OCI-LY1 (cell line): Measurements from ENCODE around the gene CACNB1.

Source experiments
- H2AFZ ChIP-seq: fragments of 200-600 bp; sonication (generic), shearing (Covaris generic); 2 replicates; pipeline ENCODE4 v1.6.0; 2014; ENCODE audit warnings: antibody characterized with exemption, mild to moderate bottlenecking, low read length
- H3F3A ChIP-seq: fragments of 200-600 bp; sonication (generic), shearing (Covaris generic); 2 replicates; pipeline ENCODE4 v1.6.0; 2014; ENCODE audit warnings: mild to moderate bottlenecking, antibody characterized with exemption, low read length, moderate library complexity; ENCODE audit not compliant: insufficient read depth
- H3K27ac ChIP-seq: fragments of 200-600 bp; sonication (generic); 2 replicates; pipeline ENCODE4 v1.5.1; 2014; ENCODE audit warnings: low read length, mixed run types, mild to moderate bottlenecking, low read depth; ENCODE audit not compliant: poor library complexity, severe bottlenecking
- H3K27me3 ChIP-seq: fragments of 200-600 bp; sonication (generic); 2 replicates; pipeline ENCODE4 v1.6.0; 2014; ENCODE audit warnings: antibody characterized with exemption, mild to moderate bottlenecking, low read length, moderate library complexity; ENCODE audit not compliant: insufficient read depth
- H3K36me3 ChIP-seq: fragments of 200-600 bp; sonication (generic); 2 replicates; pipeline ENCODE4 v1.6.1; 2014; ENCODE audit warnings: mild to moderate bottlenecking, antibody characterized with exemption, low read length, moderate library complexity, mixed read lengths; ENCODE audit not compliant: insufficient read depth
- H3K4me1 ChIP-seq: fragments of 200-600 bp; sonication (generic); 2 replicates; pipeline ENCODE4 v1.5.1; 2014; ENCODE audit warnings: mild to moderate bottlenecking, low read length, moderate library complexity; ENCODE audit not compliant: insufficient read depth, severe bottlenecking
- H3K4me2 ChIP-seq: fragments of 200-600 bp; sonication (generic), shearing (Covaris generic); 2 replicates; pipeline ENCODE4 v1.6.1; 2014; ENCODE audit warnings: low read length
- H3K4me3 ChIP-seq: fragments of 200-600 bp; sonication (generic); 2 replicates; pipeline ENCODE4 v1.5.1; 2014; ENCODE audit warnings: low read length, low read depth, mild to moderate bottlenecking, mixed read lengths; ENCODE audit not compliant: poor library complexity, severe bottlenecking
- H3K79me2 ChIP-seq: fragments of 200-600 bp; shearing (Covaris generic); 2 replicates; pipeline ENCODE4 v1.6.1; 2016; ENCODE audit warnings: mixed run types, low read length, mixed read lengths; ENCODE audit not compliant: insufficient read depth
- H3K9ac ChIP-seq: fragments of 200-600 bp; sonication (generic), shearing (Covaris generic); 2 replicates; pipeline ENCODE4 v1.6.1; 2014; ENCODE audit warnings: mild to moderate bottlenecking, low read length, mixed read lengths
- H3K9me2 ChIP-seq: fragments of 200-600 bp; sonication (generic), shearing (Covaris generic); 2 replicates; pipeline ENCODE4 v1.6.1; 2014; ENCODE audit warnings: low read depth, mild to moderate bottlenecking, low read length, mixed read lengths
- H3K9me3 ChIP-seq: fragments of 200-600 bp; shearing (Covaris generic); 2 replicates; pipeline ENCODE4 v1.6.1; 2014; ENCODE audit warnings: low read length, mixed read lengths
- H4K20me1 ChIP-seq: fragments of 200-600 bp; sonication (generic), shearing (Covaris generic); 2 replicates; pipeline ENCODE4 v1.6.0; 2016; ENCODE audit warnings: mild to moderate bottlenecking, low read length; ENCODE audit not compliant: insufficient read depth
- CTCF ChIP-seq: fragments of 200-600 bp; sonication (generic), shearing (Covaris generic); IDR thresholded peaks from 2 replicates; pipeline ENCODE4 v1.5.1; 2017; ENCODE audit warnings: mild to moderate bottlenecking, antibody characterized with exemption, low read length, moderate library complexity, mixed read lengths
- EZH2 ChIP-seq: fragments of 200-600 bp; sonication (generic), shearing (Covaris generic); IDR thresholded peaks from 2 replicates; pipeline ENCODE4 v1.8.0; 2017; ENCODE audit warnings: borderline replicate concordance, mixed run types, mild to moderate bottlenecking, antibody characterized with exemption, low read length, moderate library complexity, mixed read lengths

CACNB1 gene

GRCh38 chr17:39134878-39135277, 62.6 kb downstream of the CACNB1 start:
- H3K79me2 ChIP-seq = no peaks in the 10 kb centered on the region

DNA sequence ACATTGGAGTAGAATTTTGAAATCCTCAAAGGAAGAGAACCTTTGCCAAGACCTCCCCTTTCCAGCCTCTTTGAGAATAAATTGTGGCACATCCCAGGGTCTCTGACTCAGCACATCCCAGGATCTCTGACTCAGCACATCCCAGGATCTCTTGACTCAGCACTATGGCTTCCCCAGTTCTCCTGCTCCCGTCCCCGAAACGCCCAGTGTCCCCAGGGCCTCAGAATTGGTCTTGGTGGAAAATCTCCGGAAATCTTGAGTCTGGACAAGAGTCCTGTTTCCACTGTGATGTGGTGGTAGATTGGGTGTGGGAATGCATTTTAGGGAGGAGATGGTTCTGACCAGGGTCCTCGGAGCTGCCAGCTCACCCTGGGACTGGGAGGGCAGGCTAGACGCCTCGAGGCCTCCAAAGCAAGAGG, 65.3 kb downstream of the CACNB1 start:
- no peak overlapping the region for H3K4me2 ChIP-seq
- H3K9ac ChIP-seq = no peak overlapping the region
- no peaks in the 10 kb centered on the region for H3K9me3 ChIP-seq
- no peaks in the 10 kb centered on the region for H3K79me2 ChIP-seq
- H3K27me3 ChIP-seq = peaks cover 7% of the 10 kb centered on the region; the same call in 1 of the 2 replicates
- H3K9me2 ChIP-seq = no peaks in the 10 kb centered on the region
- no peaks in the 10 kb centered on the region for H4K20me1 ChIP-seq
- H3F3A ChIP-seq = no peaks in the 10 kb centered on the region
- no peak for TF ChIP-seq CTCF
- TF ChIP-seq EZH2 = no peak
- H3K27ac ChIP-seq = no peak overlapping the region
- no peak overlapping the region for H2AFZ ChIP-seq
- no peaks in the 10 kb centered on the region for H3K4me1 ChIP-seq
- no peaks in the 10 kb centered on the region for H3K36me3 ChIP-seq
- H3K4me3 ChIP-seq = no peak overlapping the region

More at GRCh38 chr17:39134878-39135277, 62.6 kb downstream of the CACNB1 start:
- no peak overlapping the region for H3K9ac ChIP-seq
- H2AFZ ChIP-seq = no peak overlapping the region
- H4K20me1 ChIP-seq = no peaks in the 10 kb centered on the region
- no peak overlapping the region for H3K4me3 ChIP-seq
- no peaks in the 10 kb centered on the region for H3K4me1 ChIP-seq
- peaks cover 7% of the 10 kb centered on the region; the same call in 1 of the 2 replicates for H3K27me3 ChIP-seq
- TF ChIP-seq EZH2 = no peak
- no peak for TF ChIP-seq CTCF
- H3K4me2 ChIP-seq = no peak overlapping the region
- no peak overlapping the region for H3K27ac ChIP-seq
- H3F3A ChIP-seq = no peaks in the 10 kb centered on the region
- no peaks in the 10 kb centered on the region for H3K9me3 ChIP-seq
- no peaks in the 10 kb centered on the region for H3K9me2 ChIP-seq
- H3K36me3 ChIP-seq = no peaks in the 10 kb centered on the region

DNA sequence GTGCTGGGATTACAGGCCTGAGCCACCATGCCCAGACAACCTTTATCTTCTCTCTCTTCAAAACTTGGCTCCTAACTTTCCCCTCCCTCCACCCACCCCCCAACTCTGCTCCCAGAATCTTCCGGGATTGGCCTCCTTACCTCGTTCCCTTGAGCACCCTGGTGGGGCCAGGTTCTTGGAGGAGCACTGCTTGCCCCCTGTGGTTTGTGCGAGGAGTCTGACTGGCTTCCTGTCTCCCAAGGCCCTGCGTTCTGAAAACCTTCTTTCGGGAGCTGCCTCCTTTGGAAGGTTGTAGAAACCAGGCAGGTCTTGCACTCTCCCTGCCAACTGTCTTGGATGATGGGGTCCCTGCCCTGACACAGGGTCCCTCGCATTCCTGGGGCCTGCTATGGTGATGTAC, 65.9 kb downstream of the CACNB1 start:
- H3K36me3 ChIP-seq = no peaks in the 10 kb centered on the region
- no peaks in the 10 kb centered on the region for H3K79me2 ChIP-seq
- no peaks in the 10 kb centered on the region for H3F3A ChIP-seq
- no peak overlapping the region for H3K9ac ChIP-seq
- no peak overlapping the region for H3K27ac ChIP-seq
- H4K20me1 ChIP-seq = no peaks in the 10 kb centered on the region
- TF ChIP-seq CTCF = no peak
- TF ChIP-seq EZH2 = no peak
- peaks cover 7% of the 10 kb centered on the region; the same call in 1 of the 2 replicates for H3K27me3 ChIP-seq
- H3K9me2 ChIP-seq = no peaks in the 10 kb centered on the region
- H3K4me3 ChIP-seq = no peak overlapping the region
- no peaks in the 10 kb centered on the region for H3K9me3 ChIP-seq
- no peak overlapping the region for H2AFZ ChIP-seq
- H3K4me2 ChIP-seq = no peak overlapping the region
- no peaks in the 10 kb centered on the region for H3K4me1 ChIP-seq
